ENCODE results near the gene ANXA4.

DNA sequence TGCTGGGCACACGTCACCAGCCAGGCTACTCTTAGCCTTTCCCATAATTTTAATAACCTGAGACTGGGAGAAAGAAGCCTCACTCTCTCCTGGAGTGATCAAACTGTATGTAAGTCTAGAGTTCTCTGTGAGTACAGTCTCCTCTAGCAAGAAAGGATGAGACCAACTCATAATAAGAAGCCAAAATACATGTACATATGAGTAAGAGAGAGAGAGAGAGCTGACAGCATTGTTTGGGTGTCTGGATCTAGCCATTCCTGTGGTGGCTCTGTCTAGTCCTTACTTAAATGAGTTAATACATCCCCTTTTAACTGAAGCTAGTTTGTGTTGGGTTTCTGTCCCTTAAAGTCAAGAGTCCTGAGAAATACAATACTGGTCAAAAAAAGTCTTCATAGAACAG lies 26.0 kb upstream of the ANXA4 start:
- TF ChIP-seq, protein P1, sequence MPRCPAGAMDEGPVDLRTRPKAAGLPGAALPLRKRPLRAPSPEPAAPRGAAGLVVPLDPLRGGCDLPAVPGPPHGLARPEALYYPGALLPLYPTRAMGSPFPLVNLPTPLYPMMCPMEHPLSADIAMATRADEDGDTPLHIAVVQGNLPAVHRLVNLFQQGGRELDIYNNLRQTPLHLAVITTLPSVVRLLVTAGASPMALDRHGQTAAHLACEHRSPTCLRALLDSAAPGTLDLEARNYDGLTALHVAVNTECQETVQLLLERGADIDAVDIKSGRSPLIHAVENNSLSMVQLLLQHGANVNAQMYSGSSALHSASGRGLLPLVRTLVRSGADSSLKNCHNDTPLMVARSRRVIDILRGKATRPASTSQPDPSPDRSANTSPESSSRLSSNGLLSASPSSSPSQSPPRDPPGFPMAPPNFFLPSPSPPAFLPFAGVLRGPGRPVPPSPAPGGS (IDR thresholded peaks at IDR 0.05) = no peak
- TF ChIP-seq ESRRA (IDR thresholded peaks at IDR 0.05; ENCODE audit: borderline replicate concordance, low read length) (no peak), HOXA7 (CRISPR knock-in tag; IDR thresholded peaks at IDR 0.05) (no peak), HDAC2 (IDR thresholded peaks at IDR 0.05) (no peak), POLR2A (IDR thresholded peaks at IDR 0.05; ENCODE audit: low read length) (no peak)

Measured in A549 (cell line).